K562 (cell line): ENCODE results near the gene APOA1.

Source experiments
- CTCF ChIP-seq, 3 experiments: IDR thresholded peaks in 2 of 3; conservative IDR thresholded peaks in 1 of 3; 2 replicates each; pipeline ENCODE4 v1.5.1; 2011 to 2012; ENCODE audit warnings: low read length in 3 of 3, mild to moderate bottlenecking in 3 of 3, control low read depth in 2 of 3, improper control_type of control experiment in 1 of 3, inconsistent platforms in 1 of 3, low read depth in 1 of 3, mixed read lengths in 1 of 3, moderate library complexity in 1 of 3; ENCODE audit not compliant: insufficient read depth in 2 of 3
- E2F5 ChIP-seq: sonication (generic); formaldehyde crosslinking; IDR thresholded peaks from 2 replicates; pipeline ENCODE4 v1.8.0; 2022; ENCODE audit warnings: mild to moderate bottlenecking, missing genetic modification reagents
- HLTF ChIP-seq: fragments of 450-650 bp; IDR thresholded peaks from 2 replicates; pipeline ENCODE4 v1.6.1; 2016
- MXI1 ChIP-seq: IDR thresholded peaks from 2 replicates; pipeline ENCODE4 v1.6.1; 2011; ENCODE audit warnings: low read depth, mild to moderate bottlenecking, improper control_type of control experiment, low read length
- MYC ChIP-seq, 2 experiments: fragments of 250-450 bp in 1 of 2; sonication (Bioruptor Pico) in 1 of 2; IDR thresholded peaks; 2 replicates each; pipeline versions ENCODE4 v1.5.1 to v1.6.1; 2012 to 2021; ENCODE audit warnings: low read depth in 2 of 2, borderline replicate concordance in 1 of 2, improper control_type of control experiment in 1 of 2, low read length in 1 of 2, mild to moderate bottlenecking in 1 of 2, moderate library complexity in 1 of 2
- XRCC3 ChIP-seq: fragments of 450-650 bp; IDR thresholded peaks from 2 replicates; pipeline ENCODE4 v1.6.1; 2017; ENCODE audit warnings: mild to moderate bottlenecking, moderate library complexity

DNA sequence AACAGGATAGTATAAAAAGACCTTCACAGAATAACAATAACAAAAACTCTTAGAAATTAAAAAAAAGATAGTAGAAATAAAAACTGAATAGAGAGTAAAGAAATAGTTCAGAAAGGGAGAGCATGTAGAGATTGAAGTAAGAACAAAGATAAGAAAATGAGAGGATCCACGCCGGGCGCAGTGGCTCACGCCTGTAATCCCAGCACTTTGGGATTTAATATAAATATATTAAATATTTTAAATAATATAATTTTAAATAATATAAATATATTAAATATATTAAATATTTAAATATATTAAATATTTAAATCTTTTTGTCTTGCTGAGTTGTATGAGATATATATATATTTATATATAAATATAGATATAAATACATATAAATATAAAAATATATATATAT, 25.3 kb downstream of the APOA1 start:
- TF ChIP-seq HLTF (no peak), E2F5 (no peak), CTCF (IDR thresholded peaks at IDR 0.05 in 2 of 3, conservative IDR thresholded peaks at IDR 0.05 in 1 of 3; ENCODE audit: insufficient read depth in 2 of 3, low read depth in 1 of 3, low read length in 3 of 3) (no peak), MYC (IDR thresholded peaks at IDR 0.05; ENCODE audit: low read depth, low read length) (no peak), MYC (CRISPR knock-in tag; IDR thresholded peaks at IDR 0.05; ENCODE audit: borderline replicate concordance, low read depth) (no peak), XRCC3 (no peak), MXI1 (no peak)
